Occipital lobe (tissue), 2 donors: ENCODE results near the gene HMG20A. TPM values are rescaled to one million over a fixed set of nuclear protein-coding genes. Genes with fewer than 3 reads are reported as not detected.

Experiments
- DNase-seq: peaks from one replicate; lab custom pipeline; 2025; lab: John Stamatoyannopoulos, UW
- total RNA-seq: library from RNA; depleted of rRNA; stranded (reverse); fragments of >200 nt; gene quantifications from one replicate; pipeline ENCODE4 v1.2.3, GENCODE V29; 2014

Gene HMG20A
- total RNA-seq, 1 donor from 2014 or later = 41.6 TPM

- DNase-seq = no peak
These were observed 94.9 kb downstream of the HMG20A start for GRCh38 chr15:77515613-77516012.

GRCh38 chr15:77516076-77516475, 95.4 kb downstream of the HMG20A start:
- DNase-seq = no peak

- DNase-seq = no peak
These were observed 96.1 kb downstream of the HMG20A start for GRCh38 chr15:77516786-77517185.

- DNase-seq = no peak
These were observed 96.9 kb downstream of the HMG20A start for GRCh38 chr15:77517579-77517978.

- DNase-seq = no peak
These were observed 97.8 kb downstream of the HMG20A start for GRCh38 chr15:77518458-77518857.

- DNase-seq = no peak
These were observed 98.9 kb downstream of the HMG20A start for GRCh38 chr15:77519540-77519939.

GRCh38 chr15:77521206-77521605, 100.5 kb downstream of the HMG20A start:
- DNase-seq = no peak

- DNase-seq = no peak
These were observed 104.7 kb downstream of the HMG20A start for GRCh38 chr15:77525400-77525811.

GRCh38 chr15:77525907-77526594, 105.4 kb downstream of the HMG20A start:
- no peak for DNase-seq

GRCh38 chr15:77526595-77527163, 106.0 kb downstream of the HMG20A start:
- DNase-seq = no peak

- DNase-seq = no peak
These were observed 106.6 kb downstream of the HMG20A start for GRCh38 chr15:77527164-77527778.

- DNase-seq = no peak
These were observed 107.1 kb downstream of the HMG20A start for GRCh38 chr15:77527831-77528231.

- no peak for DNase-seq
These were observed 107.7 kb downstream of the HMG20A start for GRCh38 chr15:77528290-77528967.

- DNase-seq = no peak
These were observed 108.3 kb downstream of the HMG20A start for GRCh38 chr15:77528968-77529319.

GRCh38 chr15:77529394-77530159, 108.9 kb downstream of the HMG20A start:
- no peak for DNase-seq

GRCh38 chr15:77530576-77530975, 109.9 kb downstream of the HMG20A start:
- DNase-seq = no peak

- DNase-seq = no peak
These were observed 110.7 kb downstream of the HMG20A start for GRCh38 chr15:77531191-77532000.

- no peak for DNase-seq
These were observed 111.5 kb downstream of the HMG20A start for GRCh38 chr15:77532067-77532710.

- no peak for DNase-seq
These were observed 112.2 kb downstream of the HMG20A start for GRCh38 chr15:77532846-77533245.
